Stimulated activated memory B cell treated with anti-CD40 and anti-IgM and Interleukin-4, amounts not matched to agents 10 μg/mL and 1 μg/mL and 100 μg/mL, for 72 hours (primary cell): Measurements from ENCODE around the gene NRDE2.

Experiments used
- ATAC-seq: fragments of 150-1000 bp; cut with Tn5 transposase; 2 replicates; pipeline ENCODE4 v1.10.0; 2021
- H3K27ac Mint-ChIP-seq: one replicate; pipeline ENCODE4 v1.8.0; 2022; ENCODE audit warnings: mild to moderate bottlenecking, mixed read lengths
- H3K27me3 Mint-ChIP-seq: one replicate; pipeline ENCODE4 v1.8.0; 2022; ENCODE audit warnings: mixed read lengths
- H3K36me3 Mint-ChIP-seq: one replicate; pipeline ENCODE4 v1.8.0; 2022; ENCODE audit warnings: mixed read lengths
- H3K4me1 Mint-ChIP-seq: one replicate; pipeline ENCODE4 v1.8.0; 2022; ENCODE audit warnings: mixed read lengths
- H3K4me3 Mint-ChIP-seq: one replicate; pipeline ENCODE4 v1.8.0; 2022; ENCODE audit warnings: mild to moderate bottlenecking, moderate library complexity, mixed read lengths
- H3K9me3 Mint-ChIP-seq: one replicate; pipeline ENCODE4 v1.8.0; 2022; ENCODE audit warnings: mixed read lengths

The NRDE2 gene, protein sequence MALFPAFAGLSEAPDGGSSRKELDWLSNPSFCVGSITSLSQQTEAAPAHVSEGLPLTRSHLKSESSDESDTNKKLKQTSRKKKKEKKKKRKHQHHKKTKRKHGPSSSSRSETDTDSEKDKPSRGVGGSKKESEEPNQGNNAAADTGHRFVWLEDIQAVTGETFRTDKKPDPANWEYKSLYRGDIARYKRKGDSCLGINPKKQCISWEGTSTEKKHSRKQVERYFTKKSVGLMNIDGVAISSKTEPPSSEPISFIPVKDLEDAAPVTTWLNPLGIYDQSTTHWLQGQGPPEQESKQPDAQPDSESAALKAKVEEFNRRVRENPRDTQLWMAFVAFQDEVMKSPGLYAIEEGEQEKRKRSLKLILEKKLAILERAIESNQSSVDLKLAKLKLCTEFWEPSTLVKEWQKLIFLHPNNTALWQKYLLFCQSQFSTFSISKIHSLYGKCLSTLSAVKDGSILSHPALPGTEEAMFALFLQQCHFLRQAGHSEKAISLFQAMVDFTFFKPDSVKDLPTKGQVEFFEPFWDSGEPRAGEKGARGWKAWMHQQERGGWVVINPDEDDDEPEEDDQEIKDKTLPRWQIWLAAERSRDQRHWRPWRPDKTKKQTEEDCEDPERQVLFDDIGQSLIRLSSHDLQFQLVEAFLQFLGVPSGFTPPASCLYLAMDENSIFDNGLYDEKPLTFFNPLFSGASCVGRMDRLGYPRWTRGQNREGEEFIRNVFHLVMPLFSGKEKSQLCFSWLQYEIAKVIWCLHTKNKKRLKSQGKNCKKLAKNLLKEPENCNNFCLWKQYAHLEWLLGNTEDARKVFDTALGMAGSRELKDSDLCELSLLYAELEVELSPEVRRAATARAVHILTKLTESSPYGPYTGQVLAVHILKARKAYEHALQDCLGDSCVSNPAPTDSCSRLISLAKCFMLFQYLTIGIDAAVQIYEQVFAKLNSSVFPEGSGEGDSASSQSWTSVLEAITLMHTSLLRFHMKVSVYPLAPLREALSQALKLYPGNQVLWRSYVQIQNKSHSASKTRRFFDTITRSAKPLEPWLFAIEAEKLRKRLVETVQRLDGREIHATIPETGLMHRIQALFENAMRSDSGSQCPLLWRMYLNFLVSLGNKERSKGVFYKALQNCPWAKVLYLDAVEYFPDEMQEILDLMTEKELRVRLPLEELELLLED

GRCh38 chr14:90331497-90332270 is at the start of gene NRDE2:
Gene NRDE2 (minus strand): TSS chr14:90331941. CDS start chr14:90331904, 37 bp downstream.
- Mint-ChIP-seq H3K9me3 (no peaks in the 10 kb centered on the region), H3K36me3 (peaks cover 11% of the 10 kb centered on the region), H3K27me3 (peaks cover 17% of the 10 kb centered on the region), H3K4me1 (peaks cover 20% of the 10 kb centered on the region), H3K27ac (peak within 1 kb of the TSS; percentile 96), H3K4me3 (peak within 1 kb of the TSS; percentile 91)
- ATAC-seq, result peak; percentile 99

DNA sequence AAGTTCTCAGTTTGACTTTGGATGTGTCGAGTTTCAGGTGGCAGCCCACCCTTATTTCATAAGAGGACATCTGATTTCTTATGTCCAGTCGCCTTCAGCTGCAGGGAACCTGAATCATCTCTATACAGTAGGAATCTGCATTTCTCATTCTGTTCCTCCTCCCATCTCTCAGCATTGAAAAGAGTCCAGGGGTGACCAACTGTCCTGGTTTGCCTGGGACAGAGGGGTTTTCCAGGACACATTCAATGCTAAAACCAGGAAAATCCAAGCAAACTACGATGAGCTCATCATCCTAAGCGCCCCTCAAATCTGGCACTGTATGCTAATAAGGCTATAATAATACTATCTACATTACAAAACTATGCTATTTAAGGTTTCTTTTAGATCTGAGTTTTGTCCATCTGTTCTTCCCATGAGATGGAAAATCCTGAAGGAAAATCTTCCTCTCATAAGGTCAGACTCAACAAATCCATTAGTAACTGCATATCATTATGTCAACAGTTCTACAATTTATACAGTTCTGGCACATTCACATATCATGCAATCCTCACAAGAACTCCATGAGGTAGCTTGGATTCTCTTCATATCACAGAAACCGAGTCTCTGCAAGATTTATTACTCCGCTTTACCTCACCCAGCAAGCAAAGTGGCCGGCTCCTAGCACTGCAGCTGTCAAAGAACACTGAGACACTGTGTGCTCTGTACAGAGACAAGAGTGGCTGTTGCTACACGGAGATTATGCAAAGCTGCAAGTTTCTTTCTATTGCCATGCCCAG is 49.5 kb upstream of the NRDE2 start:
- Mint-ChIP-seq H3K27me3 (no peaks in the 10 kb centered on the region), H3K9me3 (no peaks in the 10 kb centered on the region), H3K27ac (no peak overlapping the region), H3K36me3 (no peaks in the 10 kb centered on the region), H3K4me1 (no peaks in the 10 kb centered on the region), H3K4me3 (no peak overlapping the region)
- ATAC-seq, result no peak

DNA sequence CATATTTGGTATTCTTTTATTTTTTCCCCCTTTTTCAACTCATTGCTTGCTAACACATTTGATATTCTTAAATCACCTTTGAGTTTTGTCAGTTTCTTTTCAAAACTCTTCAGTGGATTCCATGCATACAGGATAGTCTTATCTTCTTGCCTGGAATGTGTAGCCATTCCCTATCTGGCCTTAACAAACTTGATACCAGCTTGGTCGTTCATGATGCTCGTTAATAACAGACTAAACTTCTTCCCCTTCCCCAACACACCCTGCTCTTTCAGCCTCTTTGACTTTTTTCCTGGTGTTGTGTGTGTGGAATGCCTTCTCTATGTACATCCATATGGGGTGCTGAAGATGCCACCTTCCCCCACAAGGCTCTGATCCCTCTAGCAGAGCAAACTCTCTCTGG is 47.4 kb upstream of the NRDE2 start:
- no peak overlapping the region for H3K27ac Mint-ChIP-seq
- no peak overlapping the region for H3K4me3 Mint-ChIP-seq

DNA sequence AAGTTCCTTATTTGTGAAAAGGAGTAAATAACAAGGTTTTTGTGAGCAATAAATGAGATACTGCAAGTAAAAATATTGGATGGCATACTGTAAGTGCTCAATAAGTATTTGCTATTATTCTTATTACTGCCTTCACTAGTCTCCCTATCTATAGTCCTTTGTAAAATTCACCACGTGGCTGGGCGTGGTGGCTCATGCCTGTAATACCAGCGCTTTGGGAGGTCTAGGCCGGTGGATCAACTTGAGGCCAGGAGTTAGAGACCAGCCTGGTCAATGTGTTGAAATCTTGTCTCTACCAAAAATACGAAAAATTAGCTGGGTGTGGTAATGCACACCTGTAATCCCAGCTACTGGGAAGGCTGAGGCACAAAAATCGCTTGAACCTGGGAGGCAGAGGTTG is 46.5 kb upstream of the NRDE2 start:
- Mint-ChIP-seq H3K27me3 (no peaks in the 10 kb centered on the region), H3K9me3 (no peaks in the 10 kb centered on the region), H3K4me3 (no peak overlapping the region), H3K27ac (no peak overlapping the region), H3K4me1 (no peaks in the 10 kb centered on the region), H3K36me3 (no peaks in the 10 kb centered on the region)
- no peak for ATAC-seq

More for the DNA sequence above, 47.4 kb upstream of the NRDE2 start:
- H3K9me3 Mint-ChIP-seq, result no peaks in the 10 kb centered on the region
- ATAC-seq, result no peak
- no peaks in the 10 kb centered on the region for H3K4me1 Mint-ChIP-seq
- H3K36me3 Mint-ChIP-seq, result no peaks in the 10 kb centered on the region
- no peaks in the 10 kb centered on the region for H3K27me3 Mint-ChIP-seq

- no peaks in the 10 kb centered on the region for H3K4me1 Mint-ChIP-seq
- H3K9me3 Mint-ChIP-seq, result no peaks in the 10 kb centered on the region
- ATAC-seq, result no peak
- H3K36me3 Mint-ChIP-seq, result no peaks in the 10 kb centered on the region
- no peak overlapping the region for H3K4me3 Mint-ChIP-seq
- H3K27me3 Mint-ChIP-seq, result no peaks in the 10 kb centered on the region
- H3K27ac Mint-ChIP-seq, result no peak overlapping the region
Measured at GRCh38 chr14:90375934-90376333, 44.2 kb upstream of the NRDE2 start.

GRCh38 chr14:90374813-90375212 is 43.1 kb upstream of the NRDE2 start:
- H3K4me3 Mint-ChIP-seq, result no peak overlapping the region
- no peak overlapping the region for H3K27ac Mint-ChIP-seq
- H3K36me3 Mint-ChIP-seq, result no peaks in the 10 kb centered on the region
- no peaks in the 10 kb centered on the region for H3K4me1 Mint-ChIP-seq
- H3K9me3 Mint-ChIP-seq, result no peaks in the 10 kb centered on the region
- no peaks in the 10 kb centered on the region for H3K27me3 Mint-ChIP-seq
- ATAC-seq, result no peak

DNA sequence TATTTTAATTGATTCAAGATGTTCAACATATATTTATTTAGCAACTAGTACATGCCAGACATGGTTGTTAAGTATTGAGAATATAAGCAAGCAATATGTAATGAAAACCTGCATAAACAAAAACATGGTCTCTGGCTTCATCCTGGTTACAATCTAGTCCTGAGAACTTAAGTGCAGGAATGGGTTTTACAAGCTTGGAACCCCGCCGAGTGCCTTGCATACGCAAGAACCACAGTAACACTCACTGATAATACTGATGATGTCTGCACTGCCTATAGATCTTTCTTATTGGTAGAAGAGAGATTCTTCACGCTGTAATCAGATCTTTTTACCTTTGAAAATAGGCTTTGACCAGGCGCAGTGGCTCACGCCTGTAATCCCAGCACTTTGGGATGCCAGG is 42.1 kb upstream of the NRDE2 start:
- no peak for ATAC-seq
- no peaks in the 10 kb centered on the region for H3K4me1 Mint-ChIP-seq
- no peaks in the 10 kb centered on the region for H3K27me3 Mint-ChIP-seq
- H3K4me3 Mint-ChIP-seq, result no peak overlapping the region
- no peaks in the 10 kb centered on the region for H3K36me3 Mint-ChIP-seq
- no peaks in the 10 kb centered on the region for H3K9me3 Mint-ChIP-seq
- no peak overlapping the region for H3K27ac Mint-ChIP-seq

DNA sequence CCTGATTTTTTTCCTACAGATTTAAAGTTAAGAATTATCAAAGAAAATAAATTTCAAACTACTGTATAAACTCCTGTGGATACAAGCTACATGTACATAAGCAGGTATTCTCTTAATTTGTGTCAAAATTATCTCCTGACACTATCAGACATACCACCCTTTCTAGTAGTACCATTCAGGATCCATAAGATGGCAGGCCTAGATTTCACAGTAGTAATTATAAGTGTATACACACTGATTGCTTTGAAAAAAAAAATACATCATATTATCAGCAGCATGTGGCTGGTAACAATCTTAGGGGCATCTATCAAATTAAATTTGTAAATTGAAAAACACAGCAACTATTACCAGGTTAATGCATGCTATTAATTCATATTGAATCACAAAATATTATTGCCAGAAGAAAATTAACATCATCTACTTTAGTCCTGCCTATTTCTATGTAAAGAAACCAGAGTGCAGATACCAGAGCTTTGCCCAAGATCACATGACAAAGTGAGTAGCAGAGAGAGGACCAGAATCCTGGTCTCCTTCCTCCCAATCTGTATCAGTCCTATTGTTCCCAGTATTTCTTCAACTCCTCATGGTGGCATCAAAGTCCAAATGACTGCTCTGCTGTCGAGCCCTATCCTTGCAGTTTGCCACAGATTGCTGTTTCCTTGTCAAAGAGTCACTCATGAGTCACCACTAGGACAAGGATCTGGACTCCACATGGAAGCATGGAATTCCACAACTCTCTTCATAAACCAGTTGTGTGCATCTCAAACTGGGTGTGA is 37.4 kb upstream of the NRDE2 start:
- Mint-ChIP-seq H3K27me3 (no peaks in the 10 kb centered on the region), H3K4me1 (no peaks in the 10 kb centered on the region), H3K27ac (no peak overlapping the region), H3K9me3 (no peaks in the 10 kb centered on the region), H3K4me3 (no peak overlapping the region), H3K36me3 (no peaks in the 10 kb centered on the region)
- ATAC-seq, result no peak

GRCh38 chr14:90362558-90362896 is 30.8 kb upstream of the NRDE2 start:
- no peaks in the 10 kb centered on the region for H3K4me1 Mint-ChIP-seq
- H3K36me3 Mint-ChIP-seq, result no peaks in the 10 kb centered on the region
- H3K27ac Mint-ChIP-seq, result no peak overlapping the region
- no peak for ATAC-seq
- H3K27me3 Mint-ChIP-seq, result peaks cover 15% of the 10 kb centered on the region
- H3K9me3 Mint-ChIP-seq, result no peaks in the 10 kb centered on the region
- H3K4me3 Mint-ChIP-seq, result no peak overlapping the region

- Mint-ChIP-seq H3K27ac (no peak overlapping the region), H3K9me3 (no peaks in the 10 kb centered on the region), H3K4me3 (no peak overlapping the region), H3K4me1 (no peaks in the 10 kb centered on the region), H3K27me3 (peaks cover 15% of the 10 kb centered on the region), H3K36me3 (no peaks in the 10 kb centered on the region)
- no peak for ATAC-seq
Measured at GRCh38 chr14:90361865-90362557, 30.3 kb upstream of the NRDE2 start.

- Mint-ChIP-seq H3K4me3 (no peak overlapping the region), H3K27ac (no peak overlapping the region), H3K36me3 (no peaks in the 10 kb centered on the region), H3K4me1 (no peaks in the 10 kb centered on the region), H3K27me3 (peaks cover 27% of the 10 kb centered on the region), H3K9me3 (no peaks in the 10 kb centered on the region)
- ATAC-seq, result no peak
Measured at GRCh38 chr14:90358359-90358758, 26.6 kb upstream of the NRDE2 start.

DNA sequence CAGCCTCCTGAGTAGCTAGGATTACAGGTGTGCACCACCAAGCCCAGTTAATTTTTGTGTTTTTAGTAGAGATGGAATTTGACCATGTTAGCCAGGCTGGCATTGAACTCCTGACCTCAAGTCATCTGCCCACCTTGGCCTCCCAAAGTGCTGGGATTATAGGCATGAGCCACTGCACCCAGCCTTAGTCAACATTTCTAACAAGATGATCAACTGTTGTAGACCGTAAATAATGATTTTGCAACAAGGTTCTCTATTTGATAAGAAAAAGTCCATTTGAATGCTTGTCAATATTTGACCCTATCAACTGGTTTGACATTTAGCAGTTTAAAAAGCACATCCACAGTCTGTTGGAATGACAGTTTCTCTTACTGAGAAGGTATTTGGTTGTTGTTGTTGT is 25.2 kb upstream of the NRDE2 start:
- Mint-ChIP-seq H3K9me3 (no peaks in the 10 kb centered on the region), H3K4me1 (no peaks in the 10 kb centered on the region), H3K36me3 (no peaks in the 10 kb centered on the region), H3K4me3 (no peak overlapping the region), H3K27ac (no peak overlapping the region), H3K27me3 (peaks cover 16% of the 10 kb centered on the region)
- ATAC-seq, result no peak
